GM12878 (cell line): Measurements from ENCODE around the gene ASIC2. TPM values are rescaled to one million over a fixed set of nuclear protein-coding genes. Genes with fewer than 3 reads are reported as not detected.

Experiments used
- ATAC-seq: fragments of 200-7000 bp; cut with Tn5 transposase; 3 replicates; pipeline ENCODE4 v1.9.1; 2020; ENCODE audit warnings: mild to moderate bottlenecking, moderate library complexity
- BruUV-seq: library from RNA; stranded (reverse); fragments of 400-500 nt; replicated peaks from 2 replicates; lab custom pipeline; 2021; lab: Mats Ljungman, UMichigan
- CTCF ChIA-PET: fragments of 300-600 bp; sonication (Branson Sonifier 250); formaldehyde crosslinking; extraction: SDS; loops from one replicate; lab custom pipeline; 2021; ENCODE audit warnings: inconsistent platforms; lab: Yijun Ruan, JAX
- POLR2A ChIA-PET: fragments of 350-600 bp; formaldehyde crosslinking; extraction: SDS; loops from one replicate; lab custom pipeline; 2021; ENCODE audit warnings: inconsistent platforms; lab: Charles Lee
- RAD21 ChIA-PET: fragments of 300-600 bp; sonication (Branson Sonifier 250); formaldehyde crosslinking; loops from one replicate; lab custom pipeline; 2023; ENCODE audit warnings: antibody characterized with exemption; ENCODE audit not compliant: unreplicated experiment; lab: Charles Lee
- SMC1A ChIA-PET: fragments of 300-600 bp; sonication (Branson Sonifier 250); formaldehyde crosslinking; loops from one replicate; lab custom pipeline; 2023; ENCODE audit not compliant: unreplicated experiment, uncharacterized antibody; lab: Charles Lee
- DNase-seq: peaks from one replicate; pipeline ENCODE4 v3.0.0-alpha.2; 2011; ENCODE audit warnings: low read depth, low spot score
- FAIRE-seq: peaks from 3 replicates; lab custom pipeline; 2011; peaks lifted over from hg19 to GRCh38; lab: Jason Lieb, UNC
- H2AFZ ChIP-seq: 2 replicates; pipeline ENCODE4 v1.6.0; 2011; ENCODE audit warnings: low read depth, low read length, control low read depth; ENCODE audit not compliant: control insufficient read depth
- H3K27ac ChIP-seq: 2 replicates; pipeline ENCODE4 v1.5.1; 2011; ENCODE audit warnings: control low read depth; ENCODE audit not compliant: control insufficient read depth, insufficient read depth
- H3K27me3 ChIP-seq, 2 experiments: replicated peaks in 1 of 2; 2 replicates each; pipeline versions ENCODE4 v1.6.0 to v1.6.1; 2011; ENCODE audit warnings: low read length in 1 of 2; ENCODE audit not compliant: control insufficient read depth in 2 of 2, insufficient read depth in 2 of 2
- H3K36me3 ChIP-seq, 2 experiments: 2 replicates each; pipeline ENCODE4 v1.5.1; 2011; ENCODE audit warnings: low read length in 1 of 2; ENCODE audit not compliant: control insufficient read depth in 2 of 2, insufficient read depth in 2 of 2
- H3K4me1 ChIP-seq: 2 replicates; pipeline ENCODE4 v1.6.1; 2011; ENCODE audit warnings: mild to moderate bottlenecking, low read length, moderate library complexity, mixed read lengths; ENCODE audit not compliant: control insufficient read depth, insufficient read depth
- H3K4me2 ChIP-seq: 2 replicates; pipeline ENCODE4 v1.6.0; 2011; ENCODE audit warnings: control low read depth; ENCODE audit not compliant: control insufficient read depth, insufficient read depth
- H3K4me3 ChIP-seq: fragments of 200-600 bp; sonication (generic); 2 replicates; pipeline ENCODE4 v1.5.1; 2016
- H3K79me2 ChIP-seq: 2 replicates; pipeline ENCODE4 v1.6.0; 2011; ENCODE audit warnings: low read length; ENCODE audit not compliant: control insufficient read depth, insufficient read depth
- H3K9ac ChIP-seq: 2 replicates; pipeline ENCODE4 v1.8.0; 2011; ENCODE audit warnings: low read length, control low read depth, mixed read lengths; ENCODE audit not compliant: control insufficient read depth, insufficient read depth
- H3K9me3 ChIP-seq: replicated peaks from 3 replicates; pipeline ENCODE4 v1.5.1; 2011; ENCODE audit warnings: mild to moderate bottlenecking, low read length; ENCODE audit not compliant: control insufficient read depth, insufficient read depth
- H4K20me1 ChIP-seq: 2 replicates; pipeline ENCODE4 v1.6.0; 2011; ENCODE audit not compliant: control insufficient read depth, insufficient read depth
- ASH2L ChIP-seq: fragments of 300-600, 200-600 bp; sonication (generic); IDR thresholded peaks from 2 replicates; pipeline ENCODE4 v1.6.1; 2017; ENCODE audit warnings: low read depth, mild to moderate bottlenecking, borderline replicate concordance
- ATF7 ChIP-seq: fragments of 450-650 bp; IDR thresholded peaks from 2 replicates; pipeline ENCODE4 v1.6.1; 2016; ENCODE audit warnings: low read depth, mild to moderate bottlenecking
- CHD1 ChIP-seq: IDR thresholded peaks from 2 replicates; pipeline ENCODE4 v1.6.1; 2012; ENCODE audit warnings: low read depth, low read length, improper control_type of control experiment
- FOS ChIP-seq: IDR thresholded peaks from 3 replicates; pipeline ENCODE4 v1.6.1; 2011; ENCODE audit warnings: borderline replicate concordance; ENCODE audit not compliant: insufficient read length; ENCODE audit errors: extremely low read depth
- GABPA ChIP-seq: IDR thresholded peaks from 2 replicates; pipeline ENCODE4 v1.6.1; 2014; ENCODE audit warnings: antibody characterized with exemption, low read depth, mild to moderate bottlenecking, inconsistent platforms
- LARP7 ChIP-seq: fragments of 450-650 bp; IDR thresholded peaks from 2 replicates; pipeline ENCODE4 v1.6.1; 2017; ENCODE audit warnings: mild to moderate bottlenecking
- MEF2B ChIP-seq: fragments of 450-650 bp; IDR thresholded peaks from 2 replicates; pipeline ENCODE4 v1.6.1; 2018; ENCODE audit warnings: mild to moderate bottlenecking, moderate library complexity; ENCODE audit not compliant: partially characterized antibody, poor library complexity, severe bottlenecking
- MYC ChIP-seq: IDR thresholded peaks from 2 replicates; pipeline ENCODE4 v1.6.1; 2011; ENCODE audit warnings: mild to moderate bottlenecking, low read length, moderate library complexity, inconsistent platforms; ENCODE audit not compliant: insufficient read depth, insufficient replicate concordance, insufficient read length, severe bottlenecking
- NR2C1 ChIP-seq: fragments of 450-650 bp; IDR thresholded peaks from 2 replicates; pipeline ENCODE4 v1.6.1; 2017; ENCODE audit warnings: antibody characterized with exemption, mild to moderate bottlenecking, moderate library complexity
- POLR2A ChIP-seq: IDR thresholded peaks from 2 replicates; pipeline ENCODE4 v1.6.1; 2011; ENCODE audit warnings: low read depth, mild to moderate bottlenecking, low read length
- POLR2AphosphoS5 ChIP-seq: IDR thresholded peaks from 2 replicates; pipeline ENCODE4 v1.6.1; 2011; ENCODE audit warnings: mild to moderate bottlenecking, low read length, inconsistent platforms
- WRNIP1 ChIP-seq: IDR thresholded peaks from 2 replicates; pipeline ENCODE4 v1.6.1; 2011; ENCODE audit warnings: low read depth, low read length, improper control_type of control experiment, borderline replicate concordance
- YBX1 ChIP-seq: fragments of 450-650 bp; IDR thresholded peaks from 2 replicates; pipeline ENCODE4 v1.6.1; 2016; ENCODE audit warnings: antibody characterized with exemption
- WGBS: methylation state at CpG from one replicate; pipeline ENCODE4 v1.1.6; 2016; ENCODE audit warnings: low lambda C conversion rate; ENCODE audit not compliant: insufficient replicate concordance, insufficient coverage; ENCODE audit errors: missing lambda C conversion rate; 5-methylcytosine and 5-hydroxymethylcytosine counted together
- in situ Hi-C: fragments of 300-500 bp; cut with MboI; formaldehyde crosslinking; loops from 9 replicates; pipeline ENCODE4 v1.14.3; 2018; ENCODE audit warnings: mixed read lengths
- intact Hi-C: fragments of 100-400 bp; cut with micrococcal nuclease; formaldehyde crosslinking; loops from one replicate; pipeline ENCODE4 v1.14.2; 2022; ENCODE audit not compliant: unreplicated experiment
- polyA plus RNA-seq, 11 experiments: library from polyadenylated mRNA; depleted of rRNA in 4 of 11; unstranded in 6 of 11; stranded (reverse) in 5 of 11; fragments of >200 nt; fragmentation: Nextera tagmentation in 4 of 11; fragmentation: Illumina TruSeq in 1 of 11; extraction: Ambion mirVana in 4 of 11; extraction: Trizol in 1 of 11; gene quantifications; 1 replicate in 1 of 11; 2 replicates in 10 of 11; pipeline versions ENCODE4 v1.2.1 to v1.2.3, GENCODE V29; 2011 to 2016; ENCODE audit warnings: inconsistent platforms in 2 of 11, missing spikeins in 2 of 11, low read depth in 1 of 11
- total RNA-seq, 4 experiments: library from RNA; depleted of rRNA in 3 of 4; stranded (reverse); fragments of >200 nt in 3 of 4; fragmentation: Illumina TruSeq in 1 of 4; extraction: Trizol in 1 of 4; gene quantifications; 2 replicates each; pipeline versions ENCODE4 v1.2.1 to v1.2.3, GENCODE V29; 2013 to 2021
- TF ChIP-seq, protein P1 (sequence below): fragments of 450-650 bp; IDR thresholded peaks from 2 replicates; pipeline ENCODE4 v1.6.1; 2016; ENCODE audit warnings: mild to moderate bottlenecking

The ASIC2 gene
- total and polyA plus RNA-seq, 10 of the 15 experiments (the other 5 are each of a cell fraction or from before 2014, with no cell fraction given), result not detected

DNA sequence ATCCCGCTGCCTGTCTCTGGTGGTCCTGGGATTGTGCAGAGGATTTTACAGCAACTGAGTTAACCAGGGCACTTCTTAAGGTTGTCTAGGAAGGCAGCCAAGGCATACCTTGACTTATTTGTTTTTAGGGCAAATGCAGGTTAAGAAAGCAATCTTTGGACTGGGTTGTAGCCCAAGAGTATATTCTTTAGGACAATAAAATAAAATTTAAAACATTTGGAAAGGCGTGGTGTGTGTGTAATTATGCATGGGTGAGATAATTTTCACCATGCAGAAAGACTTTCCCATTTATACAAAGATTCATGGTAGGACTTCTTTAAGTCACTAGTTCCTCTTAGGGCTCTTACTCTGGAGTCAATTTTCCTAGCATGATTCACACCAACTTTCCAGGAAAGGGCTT lies 208.3 kb downstream of the ASIC2 start:
- ATAC-seq (no peak), FAIRE-seq (no peak), DNase-seq (no peak)
- no peak overlapping the region for H3K27ac ChIP-seq
- no peak overlapping the region for H3K4me3 ChIP-seq
- in situ Hi-C loops (no loop called here), intact Hi-C loops (no loop called here)
- H3K36me3 ChIP-seq, result no peaks in the 10 kb centered on the region
- ChIA-PET RAD21 (no interaction called here), SMC1A (no interaction called here), POLR2A (no interaction called here), CTCF (no interaction called here)
- 20% methylated on average over 2 of the region's 2 CpGs for WGBS
- H4K20me1 ChIP-seq, result no peaks in the 10 kb centered on the region
- peaks cover 0 to 2% of the 10 kb centered on the region in 2 experiments; a peak in 2 of 4 replicates for H3K27me3 ChIP-seq
- H3K79me2 ChIP-seq, result no peaks in the 10 kb centered on the region
- no peaks in the 10 kb centered on the region for H3K4me1 ChIP-seq
- H2AFZ ChIP-seq, result no peak overlapping the region
- no TSS peak for BruUV-seq
- H3K4me2 ChIP-seq, result no peak overlapping the region
- no peak overlapping the region for H3K9ac ChIP-seq
- TF ChIP-seq LARP7, result no peak
- no peak for TF ChIP-seq POLR2AphosphoS5
- no peak for TF ChIP-seq ASH2L
- no peak for TF ChIP-seq GABPA
- TF ChIP-seq WRNIP1, result no peak
- no peak for TF ChIP-seq YBX1
- no peaks in the 10 kb centered on the region for H3K9me3 ChIP-seq

GRCh38 chr17:33082529-33083173 lies 210.4 kb downstream of the ASIC2 start:
- H3K4me1 ChIP-seq, result no peaks in the 10 kb centered on the region
- peaks cover 0 to 2% of the 10 kb centered on the region in 2 experiments; a peak in 2 of 4 replicates for H3K27me3 ChIP-seq
- H3K9me3 ChIP-seq, result no peaks in the 10 kb centered on the region
- H3K27ac ChIP-seq, result no peak overlapping the region
- FAIRE-seq (no peak), DNase-seq (no peak), ATAC-seq (no peak)
- in situ Hi-C loops, result no loop called here
- H4K20me1 ChIP-seq, result no peaks in the 10 kb centered on the region
- no peak overlapping the region for H3K4me3 ChIP-seq
- WGBS, result 15% methylated on average over 7 of the region's 7 CpGs
- ChIA-PET SMC1A (no interaction called here), POLR2A (interaction anchor here (0.7 kb wide), 1 partner anchor 483 kb away, joined by 3 read pairs; no protein-coding TSS in a partner anchor), RAD21 (no interaction called here), CTCF (no interaction called here)
- H3K4me2 ChIP-seq, result no peak overlapping the region
- TF ChIP-seq NR2C1 (no peak), ATF7 (no peak), FOS (no peak), CHD1 (no peak), MYC (no peak), POLR2A (no peak), MEF2B (no peak)
- TF ChIP-seq, protein P1, sequence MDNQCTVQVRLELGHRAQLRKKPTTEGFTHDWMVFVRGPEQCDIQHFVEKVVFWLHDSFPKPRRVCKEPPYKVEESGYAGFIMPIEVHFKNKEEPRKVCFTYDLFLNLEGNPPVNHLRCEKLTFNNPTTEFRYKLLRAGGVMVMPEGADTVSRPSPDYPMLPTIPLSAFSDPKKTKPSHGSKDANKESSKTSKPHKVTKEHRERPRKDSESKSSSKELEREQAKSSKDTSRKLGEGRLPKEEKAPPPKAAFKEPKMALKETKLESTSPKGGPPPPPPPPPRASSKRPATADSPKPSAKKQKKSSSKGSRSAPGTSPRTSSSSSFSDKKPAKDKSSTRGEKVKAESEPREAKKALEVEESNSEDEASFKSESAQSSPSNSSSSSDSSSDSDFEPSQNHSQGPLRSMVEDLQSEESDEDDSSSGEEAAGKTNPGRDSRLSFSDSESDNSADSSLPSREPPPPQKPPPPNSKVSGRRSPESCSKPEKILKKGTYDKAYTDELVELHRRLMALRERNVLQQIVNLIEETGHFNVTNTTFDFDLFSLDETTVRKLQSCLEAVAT, result no peak
- H3K36me3 ChIP-seq, result no peaks in the 10 kb centered on the region
- no TSS peak for BruUV-seq
- no peaks in the 10 kb centered on the region for H3K79me2 ChIP-seq
- no peak overlapping the region for H2AFZ ChIP-seq
- intact Hi-C loops, result no loop called here
- H3K9ac ChIP-seq, result no peak overlapping the region
